Hematopoietic multipotent progenitor cell treated with erythropoietin and hydrocortisone succinate and interleukin-3 and kit ligand, for 17 days (in vitro differentiated cells): ENCODE measurements around the gene TALDO1.
"Not testable (repeated sequence)": the region's sequence is repeated elsewhere in the genome, so short reads cannot be mapped to it uniquely, and the experiment has no call there.

Experiments
- DNase-seq: peaks from one replicate; pipeline ENCODE4 v3.0.0-alpha.2; 2015; ENCODE audit warnings: low spot score

TALDO1 gene

DNA sequence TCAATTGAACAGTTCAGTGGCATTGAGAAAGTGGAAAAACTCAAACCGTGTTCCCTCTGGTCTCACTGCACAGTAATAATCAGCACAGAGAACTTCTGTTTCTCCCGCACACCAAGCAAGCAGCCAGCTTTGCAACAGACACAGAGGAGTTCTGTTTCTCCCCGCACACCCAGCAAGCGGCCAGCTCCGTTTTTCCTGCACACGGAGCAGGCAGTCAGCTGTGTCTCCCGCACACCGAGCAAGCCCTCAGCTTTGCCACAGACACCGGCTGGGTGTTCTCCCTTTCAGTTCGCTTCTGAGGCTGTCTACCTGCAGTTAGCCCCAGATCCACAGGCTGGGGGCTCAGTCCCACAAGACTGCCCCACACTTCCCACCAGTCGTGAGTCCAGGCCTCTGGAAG, 9.9 kb upstream of the TALDO1 start:
- no peak for DNase-seq

DNA sequence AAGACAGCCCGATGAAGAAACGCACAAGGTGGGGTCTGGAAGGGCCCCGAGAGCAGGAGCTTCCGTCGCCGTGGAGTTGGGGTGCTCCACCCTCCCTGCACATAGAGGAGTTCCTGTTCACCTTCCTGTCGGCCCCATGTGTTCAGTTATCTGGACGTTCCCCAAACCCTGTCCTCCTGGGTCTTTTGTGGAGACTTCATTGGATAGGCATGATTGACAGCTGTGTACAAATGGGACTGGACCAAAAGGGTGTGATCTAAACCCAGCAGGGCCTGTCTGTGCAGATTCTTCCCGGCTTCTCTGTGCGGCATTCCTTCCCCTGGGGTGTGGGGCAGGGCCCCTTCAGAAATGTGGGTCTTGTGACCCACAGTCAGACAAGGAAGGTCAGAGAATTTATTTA, 9.4 kb upstream of the TALDO1 start:
- DNase-seq, result not testable (repeated sequence)

DNA sequence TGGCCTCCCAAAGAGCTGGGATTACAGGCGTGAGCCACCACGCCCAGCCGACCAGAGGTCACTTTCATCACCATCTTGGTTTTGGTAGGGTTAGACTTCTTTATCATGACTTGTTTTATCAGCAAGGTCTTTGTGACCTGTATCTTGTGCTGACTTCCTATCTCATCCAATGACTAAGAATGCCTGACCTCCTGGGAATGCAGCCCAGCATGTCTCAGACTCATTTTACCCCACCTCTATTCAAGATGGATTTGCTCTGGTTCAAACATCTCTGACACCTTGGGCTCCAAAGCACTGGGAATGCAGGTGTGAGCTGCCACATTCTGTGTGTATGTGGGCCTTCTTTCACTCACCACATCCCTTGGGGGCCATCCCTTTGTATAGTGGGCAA, 5.1 kb upstream of the TALDO1 start:
- DNase-seq, result no peak

DNA sequence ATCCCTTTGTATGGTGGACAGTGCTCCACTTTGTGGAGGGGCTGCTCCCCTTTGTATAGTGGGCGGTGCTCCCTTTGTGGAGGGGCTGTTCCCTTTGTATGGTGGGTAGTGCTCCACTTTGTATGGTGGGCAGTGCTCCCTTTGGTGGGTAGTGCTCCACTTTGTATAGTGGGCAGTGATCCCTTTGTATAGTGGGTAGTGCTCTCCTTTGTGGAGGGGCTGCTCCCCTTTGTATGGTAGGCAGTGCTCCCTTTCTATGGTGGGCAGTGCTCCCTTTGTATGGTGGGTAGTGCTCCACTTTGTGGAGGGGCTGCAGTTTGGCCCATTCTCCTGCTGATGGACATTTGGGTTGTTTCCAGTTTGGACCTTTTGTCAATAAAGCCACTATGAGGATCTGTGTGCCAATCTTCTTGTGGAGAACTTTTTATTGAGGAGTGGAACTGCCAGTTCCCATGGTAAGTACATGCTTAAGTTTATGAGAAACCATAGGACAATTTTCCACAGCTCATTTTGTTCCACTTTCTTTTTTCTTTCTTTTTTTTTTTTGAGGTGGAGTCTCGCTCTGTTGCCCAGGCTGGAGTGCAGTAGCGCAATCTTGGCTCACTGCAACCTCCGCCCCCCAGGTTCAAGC, 4.6 kb upstream of the TALDO1 start:
- no peak for DNase-seq

DNA sequence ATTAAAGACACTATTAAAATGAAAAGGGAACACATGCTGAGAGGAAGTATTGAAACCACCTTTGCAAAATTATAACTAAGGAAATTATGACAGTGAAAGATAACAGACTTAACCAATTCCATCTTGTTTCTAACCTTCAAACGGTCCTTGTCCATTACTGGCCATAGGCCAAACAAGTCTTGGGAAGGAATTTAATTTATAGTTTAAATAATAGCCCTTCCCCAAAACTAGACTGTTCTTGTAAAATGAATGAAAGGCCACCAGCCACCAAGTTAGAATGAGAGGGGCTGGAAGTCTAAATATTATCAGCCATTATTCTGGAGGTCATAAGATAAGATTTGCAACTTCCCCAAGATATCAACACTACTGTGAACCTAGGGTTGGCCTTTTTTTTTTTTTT, 1.8 kb upstream of the TALDO1 start:
- DNase-seq, result no peak

DNA sequence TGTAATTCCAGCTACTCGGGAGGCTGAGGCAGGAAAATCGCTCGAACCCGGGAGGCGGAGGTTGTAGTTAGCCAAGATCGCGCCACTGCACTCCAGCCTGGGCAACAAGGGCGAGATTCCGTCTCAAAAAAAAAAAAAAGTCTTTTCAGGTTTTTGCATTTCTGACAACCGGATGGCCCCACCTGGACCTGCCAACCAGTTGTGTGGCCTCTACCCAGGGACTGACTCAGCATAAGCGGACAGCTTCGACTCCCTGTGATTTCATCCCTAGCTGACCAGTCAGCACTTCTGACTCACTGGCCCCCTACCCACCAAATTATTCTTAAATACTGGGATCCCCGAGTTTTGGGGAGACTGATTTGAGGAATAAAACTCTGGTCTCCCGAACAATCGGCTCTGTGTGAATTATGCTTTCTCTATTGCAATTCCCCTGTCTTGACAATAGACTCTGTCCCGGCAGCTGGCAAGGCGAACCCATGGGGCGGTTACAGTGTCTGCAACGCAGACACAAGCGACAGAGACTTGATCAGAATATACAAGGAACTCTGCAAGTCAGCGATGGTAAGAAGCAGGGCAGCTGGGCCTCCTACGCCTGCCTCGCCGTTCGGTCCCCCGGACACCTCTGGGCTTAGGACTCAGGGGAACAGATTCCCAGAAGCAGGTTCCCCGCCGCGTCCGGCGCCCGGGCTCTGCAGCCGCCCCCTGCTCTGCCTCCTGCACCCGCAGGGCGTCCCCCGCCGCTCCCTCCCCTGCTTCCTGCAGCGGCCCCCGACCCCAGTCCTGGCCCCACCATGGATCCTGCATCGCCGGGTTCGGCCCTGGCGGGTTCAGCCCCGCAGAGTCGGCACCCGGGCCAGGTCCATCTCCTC, 741 bp upstream of the TALDO1 start:
- no peak for DNase-seq

DNA sequence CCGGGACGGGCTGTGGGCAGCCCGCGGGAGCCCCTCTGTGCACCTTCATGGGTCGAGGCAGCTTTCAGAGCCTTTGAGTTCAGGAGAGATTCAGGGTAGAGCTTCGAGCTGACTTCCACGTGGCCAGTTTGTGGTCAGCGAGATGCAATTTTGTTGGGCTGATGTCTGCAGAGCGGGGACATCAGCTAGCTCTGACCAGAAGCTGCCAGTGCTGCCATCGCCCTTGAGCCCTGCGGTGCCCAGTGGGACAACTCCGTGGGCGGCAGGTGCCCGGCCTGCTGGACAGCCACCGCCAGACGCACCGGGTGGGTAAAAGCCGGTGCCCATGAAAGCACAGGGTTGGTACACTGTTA, 719 bp downstream of the TALDO1 start:
- no peak for DNase-seq

DNA sequence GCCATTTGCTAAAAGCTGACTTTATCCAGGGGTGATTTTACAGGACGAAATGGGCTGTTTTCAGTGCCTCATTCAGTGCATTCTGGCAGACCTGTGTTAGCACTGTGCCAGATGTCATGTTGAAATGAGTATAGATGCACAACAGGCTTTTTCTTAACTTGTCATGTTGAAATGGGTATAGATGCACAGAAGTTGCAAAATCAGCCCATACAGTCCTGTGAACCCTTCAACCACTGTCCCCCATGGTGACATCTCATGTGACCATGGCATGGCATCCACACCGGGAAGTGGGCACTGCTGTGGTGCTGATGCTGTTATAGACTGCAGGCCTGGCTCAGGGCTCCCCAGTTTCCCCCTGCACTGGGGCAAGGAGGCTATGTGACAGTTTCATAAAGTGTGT, 2.5 kb downstream of the TALDO1 start:
- DNase-seq, result peak; percentile 47

DNA sequence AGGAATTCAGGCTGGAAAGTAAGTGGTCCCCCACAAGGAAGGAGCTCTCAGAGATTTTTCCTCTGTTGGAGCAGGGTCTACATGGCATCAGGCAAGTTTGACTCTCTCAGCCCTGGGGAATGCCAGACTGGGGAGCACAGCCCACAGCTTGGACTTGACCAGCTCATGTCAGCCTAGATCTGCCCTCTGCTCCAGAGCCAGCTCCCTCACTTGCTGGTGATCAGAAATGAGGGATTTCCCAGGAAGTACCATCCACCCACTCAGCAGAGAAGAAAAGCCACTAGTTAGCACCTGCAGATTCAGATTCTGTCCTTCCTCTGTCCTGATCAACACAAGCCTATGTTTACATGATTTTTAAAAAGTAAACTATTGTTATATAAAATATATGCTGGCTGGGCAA, 13.0 kb downstream of the TALDO1 start:
- DNase-seq, result no peak

DNA sequence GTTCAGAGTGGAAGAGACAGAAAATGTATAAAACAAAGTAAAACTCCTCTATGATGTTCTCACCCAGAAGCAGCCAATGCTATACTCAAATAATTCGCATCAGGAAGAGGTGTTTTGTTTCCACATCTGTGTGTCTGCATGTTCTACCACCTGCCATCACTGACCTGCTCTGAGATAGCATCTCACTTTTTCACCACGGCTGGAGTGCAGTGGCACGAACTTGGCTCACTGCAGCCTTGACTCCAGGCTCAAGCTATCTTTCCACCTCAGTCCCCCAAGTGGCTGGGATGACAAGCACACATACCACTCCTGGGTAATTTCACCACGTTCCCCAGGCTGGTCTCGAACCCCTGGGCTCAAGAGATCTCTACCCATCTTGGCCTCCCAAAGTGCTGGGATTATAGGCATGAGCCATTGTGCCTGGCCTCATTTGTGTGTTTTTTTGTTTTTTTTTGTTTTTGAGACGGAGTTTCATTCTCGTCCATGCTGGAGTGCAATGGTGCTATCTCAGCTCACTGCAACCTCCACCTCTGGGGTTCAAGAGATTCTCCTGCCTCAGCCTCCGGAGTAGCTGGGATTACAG, 14.4 kb downstream of the TALDO1 start:
- DNase-seq, result no peak

DNA sequence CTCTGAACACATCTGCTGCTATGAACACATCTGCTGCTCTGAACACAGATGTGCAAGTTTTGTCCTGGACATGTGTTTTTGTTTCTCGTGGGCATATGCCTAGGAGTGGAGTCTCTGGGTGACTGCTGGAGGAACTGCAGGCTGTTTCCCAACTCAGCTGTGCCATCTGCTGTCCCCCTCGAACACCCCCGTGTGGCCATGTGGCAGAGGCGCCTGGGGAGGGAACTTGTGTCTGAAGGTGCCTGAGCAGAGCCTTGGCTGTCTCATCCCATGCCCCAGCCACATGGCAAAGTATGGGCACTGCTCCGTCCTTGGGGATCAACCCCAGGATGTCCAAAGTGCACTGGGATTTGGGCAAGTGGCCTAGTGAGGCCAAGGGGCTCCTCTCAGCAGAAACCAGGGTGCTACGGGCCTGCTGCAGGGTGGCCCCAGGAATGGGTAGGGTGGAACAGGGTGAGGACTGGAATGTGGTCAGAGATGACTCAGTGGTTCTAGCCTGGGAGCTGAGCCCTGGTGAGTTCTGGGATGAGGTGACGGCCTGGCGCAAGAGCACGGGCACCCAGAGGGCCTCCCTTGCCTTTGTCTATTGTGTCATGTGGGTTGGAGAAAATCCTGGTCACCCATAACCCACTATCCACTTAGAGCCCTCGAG, 15.3 kb downstream of the TALDO1 start:
- DNase-seq, result peak; percentile 45

DNA sequence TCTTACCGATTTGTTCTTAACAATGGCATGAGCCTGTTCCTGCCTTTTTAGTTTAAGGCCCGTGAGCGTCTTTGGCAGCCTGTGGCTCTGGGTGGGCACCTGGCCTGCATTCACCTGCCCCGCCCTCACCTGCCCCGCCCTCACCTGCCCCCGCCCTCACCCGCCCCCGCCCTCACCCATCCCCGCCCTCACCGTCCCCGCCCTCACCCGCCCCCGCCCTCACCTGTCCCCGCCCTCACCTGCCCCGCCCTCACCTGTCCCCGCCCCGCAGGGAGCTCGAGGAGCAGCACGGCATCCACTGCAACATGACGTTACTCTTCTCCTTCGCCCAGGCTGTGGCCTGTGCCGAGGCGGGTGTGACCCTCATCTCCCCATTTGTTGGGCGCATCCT, 15.8 kb downstream of the TALDO1 start:
- DNase-seq, result no peak

DNA sequence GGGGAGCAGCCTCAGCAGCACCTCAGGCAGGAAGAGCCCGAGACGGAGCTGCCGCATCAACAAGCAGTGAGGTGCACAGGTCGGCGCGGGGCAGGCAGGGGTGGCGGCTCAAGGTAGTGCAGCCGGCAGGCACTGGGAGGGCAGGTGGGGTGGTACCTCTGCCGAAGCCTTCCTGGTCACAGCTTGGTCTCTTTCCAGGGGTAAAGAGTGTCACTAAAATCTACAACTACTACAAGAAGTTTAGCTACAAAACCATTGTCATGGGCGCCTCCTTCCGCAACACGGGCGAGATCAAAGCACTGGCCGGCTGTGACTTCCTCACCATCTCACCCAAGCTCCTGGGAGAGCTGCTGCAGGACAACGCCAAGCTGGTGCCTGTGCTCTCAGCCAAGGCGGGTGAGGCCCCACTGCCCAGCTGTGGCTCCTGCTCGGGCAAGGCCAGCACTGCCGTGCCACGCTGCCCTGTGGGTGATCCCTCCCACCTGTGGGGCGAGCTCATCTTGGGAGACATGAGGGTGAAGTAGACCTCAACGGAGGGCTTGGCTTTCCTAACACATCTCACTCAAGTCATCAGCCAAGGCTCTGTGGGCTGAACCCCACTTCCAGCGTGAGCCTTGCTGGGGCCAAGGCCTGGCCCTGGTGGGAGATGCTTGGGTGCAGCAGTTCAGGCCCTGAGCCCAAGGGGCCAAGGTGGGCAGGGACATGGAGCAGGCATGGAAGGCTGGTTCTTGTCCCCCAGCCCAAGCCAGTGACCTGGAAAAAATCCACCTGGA, 16.5 kb downstream of the TALDO1 start:
- DNase-seq, result no peak

DNA sequence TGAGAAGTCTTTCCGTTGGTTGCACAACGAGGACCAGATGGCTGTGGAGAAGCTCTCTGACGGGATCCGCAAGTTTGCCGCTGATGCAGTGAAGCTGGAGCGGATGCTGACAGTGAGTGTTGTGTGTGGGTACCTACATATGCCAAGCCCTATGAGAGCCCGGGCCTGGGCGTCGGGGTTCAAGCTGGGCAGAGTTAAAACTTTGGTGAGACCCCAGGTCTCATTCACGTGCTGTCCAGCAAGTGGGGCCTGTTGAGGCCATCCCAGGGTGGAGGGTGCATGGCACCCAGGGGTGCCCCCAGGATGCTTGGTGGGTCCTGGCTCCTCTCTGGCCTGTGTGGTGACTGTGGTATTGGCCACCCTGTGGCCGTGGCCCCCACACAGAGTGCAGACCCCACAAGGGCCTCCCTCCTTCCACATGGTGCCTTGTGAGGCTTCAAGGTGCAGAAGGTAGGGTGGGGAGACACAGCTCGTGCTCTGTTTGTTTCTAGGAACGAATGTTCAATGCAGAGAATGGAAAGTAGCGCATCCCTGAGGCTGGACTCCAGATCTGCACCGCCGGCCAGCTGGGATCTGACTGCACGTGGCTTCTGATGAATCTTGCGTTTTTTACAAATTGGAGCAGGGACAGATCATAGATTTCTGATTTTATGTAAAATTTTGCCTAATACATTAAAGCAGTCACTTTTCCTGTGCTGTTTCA, 17.2 kb downstream of the TALDO1 start:
- DNase-seq, result no peak

DNA sequence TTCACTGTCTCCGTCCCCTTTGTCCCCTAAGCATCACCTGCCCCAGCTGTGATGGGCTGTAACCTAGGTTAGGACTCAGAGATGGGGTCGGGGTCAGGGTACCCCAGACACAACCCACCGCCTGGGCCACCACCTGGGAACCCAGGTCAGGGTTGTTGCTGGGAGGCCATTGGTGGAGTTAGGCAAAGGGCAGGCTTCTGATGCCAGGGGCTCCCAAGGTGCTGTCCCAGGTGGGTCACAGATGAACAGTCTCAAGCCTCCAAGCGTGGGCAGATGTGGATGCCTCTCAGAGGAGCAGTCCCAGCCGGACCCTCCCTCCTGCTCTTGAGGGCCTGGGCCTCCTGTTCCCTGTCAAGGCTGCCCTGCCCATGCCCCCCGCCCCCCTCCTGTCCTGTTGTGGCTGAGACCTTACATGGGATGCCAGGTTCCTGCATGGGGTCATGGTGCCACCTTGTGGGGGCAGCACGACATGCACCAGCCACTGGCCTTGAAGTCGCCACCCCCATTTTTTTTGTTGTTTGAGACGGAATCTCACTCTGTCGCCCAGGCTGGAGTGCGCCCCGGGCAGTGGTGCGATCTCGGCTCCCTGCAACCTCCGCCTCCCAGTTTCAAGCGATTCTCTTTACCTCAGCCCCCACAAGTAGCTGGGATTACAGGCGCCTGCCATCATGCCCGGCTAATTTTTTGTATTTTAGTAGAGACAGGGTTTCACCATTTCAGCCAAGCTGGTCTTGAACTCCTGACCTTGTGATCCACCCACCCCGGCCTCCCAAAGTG, 17.9 kb downstream of the TALDO1 start:
- peak; percentile 77 for DNase-seq

DNA sequence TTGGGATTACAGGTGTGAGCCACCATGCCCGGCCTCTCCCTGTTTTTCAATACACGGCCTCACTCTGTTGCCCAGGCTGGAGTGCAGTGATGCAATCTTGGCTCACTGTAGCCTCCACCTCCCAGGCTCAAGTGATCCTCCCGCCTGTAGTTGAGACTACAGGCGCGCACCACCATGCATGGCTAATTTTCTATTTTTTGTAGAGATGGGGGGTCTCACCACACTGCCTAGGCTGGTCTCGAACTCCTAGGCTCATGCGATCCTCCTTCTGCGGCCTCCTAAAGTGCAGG, 18.5 kb downstream of the TALDO1 start:
- DNase-seq, result no peak

DNA sequence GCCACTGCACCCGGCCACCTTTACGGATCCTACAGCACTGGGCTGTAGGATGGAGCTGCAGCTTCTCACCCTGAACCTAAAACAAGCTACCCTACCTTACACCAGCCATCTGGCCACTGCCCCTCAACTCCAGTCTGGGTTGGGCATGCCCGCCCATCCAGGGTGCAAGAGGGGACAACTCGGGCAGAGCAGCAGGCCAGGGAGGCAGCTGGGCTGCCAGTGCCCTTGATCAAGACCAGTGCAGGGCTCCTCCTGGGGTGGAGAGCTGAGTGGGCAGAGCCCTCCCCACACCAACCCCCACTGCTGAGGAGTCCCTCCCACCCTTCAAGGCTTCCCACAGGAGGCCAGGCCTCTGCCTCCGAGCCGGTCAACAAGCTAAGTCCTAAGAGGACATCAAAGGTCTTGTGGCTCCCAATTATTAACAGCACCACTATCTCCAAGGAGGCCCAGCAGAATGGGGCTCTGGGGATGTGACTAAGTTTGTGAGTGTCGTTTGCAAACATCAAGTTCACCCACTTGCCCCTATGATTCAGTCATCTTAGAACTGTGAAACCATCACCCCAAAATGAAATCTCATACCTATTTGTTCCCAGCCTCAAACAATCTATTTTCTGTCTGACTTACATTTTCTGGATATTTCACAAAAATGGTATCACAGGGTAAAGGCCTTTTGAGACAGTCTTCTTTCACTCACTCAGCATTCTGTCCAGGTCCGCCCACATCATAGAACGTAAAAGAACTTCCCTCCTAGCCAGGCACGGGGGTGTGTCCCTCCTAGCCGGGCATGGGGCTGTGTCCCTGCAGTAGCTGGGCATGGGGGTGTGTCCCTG, 19.1 kb downstream of the TALDO1 start:
- DNase-seq, result no peak

DNA sequence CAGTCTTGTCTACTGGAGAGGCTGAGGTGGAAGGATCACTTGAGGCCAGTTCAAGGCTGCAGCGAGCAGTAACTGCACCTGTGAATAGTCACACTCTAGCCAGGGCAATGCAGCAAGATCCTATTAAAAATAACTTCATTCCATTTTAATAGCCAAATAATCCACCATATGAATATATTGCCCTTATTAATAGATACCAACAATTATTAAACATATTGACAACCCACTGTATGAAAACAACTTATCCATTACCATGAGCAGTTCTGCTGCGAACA, 19.6 kb downstream of the TALDO1 start:
- DNase-seq, result no peak

DNA sequence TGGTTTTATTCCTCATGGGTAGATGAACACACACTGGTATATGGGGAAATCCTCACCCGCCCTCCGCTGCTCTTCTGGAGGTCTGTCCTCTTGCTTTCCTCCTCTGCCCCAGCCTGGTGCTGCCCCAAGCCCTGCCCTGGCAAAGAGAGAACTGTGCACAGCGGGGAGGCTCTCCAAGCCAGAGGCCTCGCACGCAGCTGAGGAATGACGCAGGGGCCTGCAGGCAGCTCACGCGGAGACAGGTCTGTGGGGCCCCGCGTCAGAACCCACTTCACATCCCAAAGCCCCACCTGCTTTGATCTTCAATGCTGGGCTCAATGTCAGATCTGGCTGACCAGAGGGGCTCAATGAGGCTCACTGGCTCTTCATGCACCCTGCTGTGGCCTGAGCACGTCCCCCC, 20.0 kb downstream of the TALDO1 start:
- DNase-seq, result no peak

DNA sequence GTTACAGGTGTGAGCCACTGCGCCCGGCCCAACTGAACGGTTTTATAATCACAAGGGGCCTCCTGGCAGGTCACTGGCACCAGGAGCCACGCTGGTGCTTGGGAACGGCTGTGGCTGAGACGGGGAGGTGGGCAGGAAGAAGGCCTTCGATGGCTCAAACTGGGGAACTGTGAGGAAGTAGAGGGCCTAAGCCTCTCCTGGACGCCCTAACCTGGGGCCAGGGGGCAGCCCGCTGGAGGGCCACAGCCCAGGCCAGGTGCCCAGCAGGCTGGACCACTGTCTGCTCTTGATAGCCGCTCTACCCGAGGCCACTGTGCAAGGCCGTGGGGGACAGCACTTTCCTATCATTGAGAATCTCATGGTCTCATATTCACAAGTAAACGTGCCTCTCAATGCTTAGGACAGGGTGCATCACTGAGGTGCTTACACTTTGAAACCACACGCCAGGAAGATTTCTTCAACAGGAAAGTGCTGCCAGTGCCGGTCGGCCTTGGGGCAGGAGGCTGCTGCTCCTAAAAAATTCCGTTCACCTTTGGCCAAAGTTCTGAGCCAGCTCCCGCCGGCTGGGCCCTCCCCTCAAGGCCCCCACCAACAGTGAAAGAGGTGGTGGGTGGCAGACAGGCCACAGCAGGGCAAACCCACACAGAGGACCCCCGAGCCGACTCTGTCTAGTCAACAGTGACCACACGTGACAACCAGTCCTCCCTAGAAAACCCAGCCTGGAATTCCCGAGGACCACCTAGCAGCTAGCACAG, 22.8 kb downstream of the TALDO1 start:
- no peak for DNase-seq
